Measurements from ENCODE around the gene NUDT9.
"Not testable (repeated sequence)": the region's sequence is repeated elsewhere in the genome, so short reads cannot be mapped to it uniquely, and the experiment has no call there.

GRCh38 chr4:87384466-87385132 is 37.8 kb upstream of the NUDT9 start:
- not testable (repeated sequence) for TF ChIP-seq CTCF (IDR thresholded peaks at IDR 0.05; ENCODE audit: poor library complexity); EZH2phosphoT487 (IDR thresholded peaks at IDR 0.05; ENCODE audit: low read depth, severe bottlenecking, unreplicated experiment)
